Measurements from ENCODE around the gene BDNF.

BDNF gene

GRCh38 chr11:27707676-27708075 is 7.4 kb upstream of the BDNF start:
- no peak overlapping the region for H3K4me3 ChIP-seq (ENCODE audit: low read depth, low read length)

- H3K4me3 ChIP-seq (ENCODE audit: low read depth, low read length) = no peak overlapping the region
Measured at GRCh38 chr11:27705873-27706820, 5.9 kb upstream of the BDNF start.

GRCh38 chr11:27703481-27703880 is 3.2 kb upstream of the BDNF start:
- no peak overlapping the region for H3K4me3 ChIP-seq (ENCODE audit: low read depth, low read length)

- H3K4me3 ChIP-seq (ENCODE audit: low read depth, low read length) = no peak overlapping the region
Measured at GRCh38 chr11:27702811-27703210, 2.6 kb upstream of the BDNF start.

- peak overlapping the region; percentile 67 for H3K4me3 ChIP-seq (ENCODE audit: low read depth, low read length)
Measured at GRCh38 chr11:27701355-27702105, 1.3 kb upstream of the BDNF start.

GRCh38 chr11:27699926-27700350 is 317 bp downstream of the BDNF start:
- H3K4me3 ChIP-seq (ENCODE audit: low read depth, low read length) = peak overlapping the region; percentile 56

GRCh38 chr11:27699242-27699925 is 871 bp downstream of the BDNF start:
- H3K4me3 ChIP-seq (ENCODE audit: low read depth, low read length) = peak overlapping the region; percentile 56

GRCh38 chr11:27698872-27699241 is 1.4 kb downstream of the BDNF start:
- peak overlapping the region; percentile 60 for H3K4me3 ChIP-seq (ENCODE audit: low read depth, low read length)

- peak overlapping the region; percentile 60 for H3K4me3 ChIP-seq (ENCODE audit: low read depth, low read length)
Measured at GRCh38 chr11:27697679-27698275, 2.5 kb downstream of the BDNF start.

GRCh38 chr11:27696961-27697360 is 3.3 kb downstream of the BDNF start:
- no peak overlapping the region for H3K4me3 ChIP-seq (ENCODE audit: low read depth, low read length)

- no peak overlapping the region for H3K4me3 ChIP-seq (ENCODE audit: low read depth, low read length)
Measured at GRCh38 chr11:27696115-27696514, 4.1 kb downstream of the BDNF start.

GRCh38 chr11:27694992-27695391 is 5.3 kb downstream of the BDNF start:
- no peak overlapping the region for H3K4me3 ChIP-seq (ENCODE audit: low read depth, low read length)

- no peak overlapping the region for H3K4me3 ChIP-seq (ENCODE audit: low read depth, low read length)
Measured at GRCh38 chr11:27693398-27693797, 6.9 kb downstream of the BDNF start.

- H3K4me3 ChIP-seq (ENCODE audit: low read depth, low read length) = no peak overlapping the region
Measured at GRCh38 chr11:27692781-27693180, 7.5 kb downstream of the BDNF start.

GRCh38 chr11:27688076-27688475 is 12.2 kb downstream of the BDNF start:
- H3K4me3 ChIP-seq (ENCODE audit: low read depth, low read length) = no peak overlapping the region

GRCh38 chr11:27681664-27682063 is 18.6 kb downstream of the BDNF start:
- no peak overlapping the region for H3K4me3 ChIP-seq (ENCODE audit: low read depth, low read length)

- H3K4me3 ChIP-seq (ENCODE audit: low read depth, low read length) = no peak overlapping the region
Measured at GRCh38 chr11:27679136-27680015, 20.9 kb downstream of the BDNF start.

- no peak overlapping the region for H3K4me3 ChIP-seq (ENCODE audit: low read depth, low read length)
Measured at GRCh38 chr11:27678242-27678641, 22.0 kb downstream of the BDNF start.

- H3K4me3 ChIP-seq (ENCODE audit: low read depth, low read length) = no peak overlapping the region
Measured at GRCh38 chr11:27677108-27677507, 23.1 kb downstream of the BDNF start.

Measured in iPS-11a (cell line).